Measurements from ENCODE around the gene RTEL1. TPM values are rescaled to one million over a fixed set of nuclear protein-coding genes. Genes with fewer than 3 reads are reported as not detected.
A peak's percentile ranks its signal among the peaks of the same experiment; 100 is the strongest.

Gene RTEL1, protein sequence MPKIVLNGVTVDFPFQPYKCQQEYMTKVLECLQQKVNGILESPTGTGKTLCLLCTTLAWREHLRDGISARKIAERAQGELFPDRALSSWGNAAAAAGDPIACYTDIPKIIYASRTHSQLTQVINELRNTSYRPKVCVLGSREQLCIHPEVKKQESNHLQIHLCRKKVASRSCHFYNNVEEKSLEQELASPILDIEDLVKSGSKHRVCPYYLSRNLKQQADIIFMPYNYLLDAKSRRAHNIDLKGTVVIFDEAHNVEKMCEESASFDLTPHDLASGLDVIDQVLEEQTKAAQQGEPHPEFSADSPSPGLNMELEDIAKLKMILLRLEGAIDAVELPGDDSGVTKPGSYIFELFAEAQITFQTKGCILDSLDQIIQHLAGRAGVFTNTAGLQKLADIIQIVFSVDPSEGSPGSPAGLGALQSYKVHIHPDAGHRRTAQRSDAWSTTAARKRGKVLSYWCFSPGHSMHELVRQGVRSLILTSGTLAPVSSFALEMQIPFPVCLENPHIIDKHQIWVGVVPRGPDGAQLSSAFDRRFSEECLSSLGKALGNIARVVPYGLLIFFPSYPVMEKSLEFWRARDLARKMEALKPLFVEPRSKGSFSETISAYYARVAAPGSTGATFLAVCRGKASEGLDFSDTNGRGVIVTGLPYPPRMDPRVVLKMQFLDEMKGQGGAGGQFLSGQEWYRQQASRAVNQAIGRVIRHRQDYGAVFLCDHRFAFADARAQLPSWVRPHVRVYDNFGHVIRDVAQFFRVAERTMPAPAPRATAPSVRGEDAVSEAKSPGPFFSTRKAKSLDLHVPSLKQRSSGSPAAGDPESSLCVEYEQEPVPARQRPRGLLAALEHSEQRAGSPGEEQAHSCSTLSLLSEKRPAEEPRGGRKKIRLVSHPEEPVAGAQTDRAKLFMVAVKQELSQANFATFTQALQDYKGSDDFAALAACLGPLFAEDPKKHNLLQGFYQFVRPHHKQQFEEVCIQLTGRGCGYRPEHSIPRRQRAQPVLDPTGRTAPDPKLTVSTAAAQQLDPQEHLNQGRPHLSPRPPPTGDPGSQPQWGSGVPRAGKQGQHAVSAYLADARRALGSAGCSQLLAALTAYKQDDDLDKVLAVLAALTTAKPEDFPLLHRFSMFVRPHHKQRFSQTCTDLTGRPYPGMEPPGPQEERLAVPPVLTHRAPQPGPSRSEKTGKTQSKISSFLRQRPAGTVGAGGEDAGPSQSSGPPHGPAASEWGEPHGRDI (N-terminal part only)
- total RNA-seq (10 to 100 TPM; 25.5 to 27.6 TPM), total RNA-seq (1.8 to 8.8 (median 3.9) reads per million in 172 experiments)
- polyA plus RNA-seq (2013, experiment 1 of 2): 9.9 TPM
- polyA plus RNA-seq (2013, experiment 2 of 2): 13.6 TPM

DNA sequence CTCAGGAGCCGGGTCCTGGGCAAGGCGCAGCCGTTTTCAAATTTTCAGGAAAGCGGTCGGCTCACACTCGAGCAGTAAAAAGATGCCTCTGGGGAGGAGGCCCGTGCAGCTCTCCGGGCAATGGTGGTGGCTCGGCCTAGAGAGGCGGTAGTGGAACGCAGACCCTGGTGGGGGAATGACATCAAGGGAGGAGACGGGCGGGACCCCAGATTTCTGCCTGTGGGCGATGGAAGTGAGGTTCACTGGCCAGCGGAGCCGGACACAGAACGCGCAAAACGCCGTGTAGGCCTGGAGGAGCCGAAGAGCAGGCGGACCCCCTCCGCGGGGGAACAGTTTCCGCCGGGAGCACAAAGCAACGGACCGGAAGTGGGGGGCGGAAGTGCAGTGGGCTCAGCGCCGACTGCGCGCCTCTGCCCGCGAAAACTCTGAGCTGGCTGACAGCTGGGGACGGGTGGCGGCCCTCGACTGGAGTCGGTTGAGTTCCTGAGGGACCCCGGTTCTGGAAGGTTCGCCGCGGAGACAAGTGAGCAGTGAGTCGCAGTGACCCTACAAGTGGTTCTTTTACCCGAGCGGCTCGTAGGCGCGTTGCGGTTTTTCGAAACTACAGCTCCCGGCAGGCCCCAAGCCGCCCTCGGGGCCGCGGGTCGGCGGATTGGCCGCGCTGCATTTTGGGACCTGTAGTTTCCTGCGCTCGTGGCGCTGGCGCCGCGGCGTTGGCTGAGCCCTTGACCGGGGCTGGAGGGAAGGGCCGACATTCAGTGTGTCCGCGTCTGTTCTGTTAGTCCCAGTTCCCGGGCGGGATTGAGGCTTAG is at the start of gene RTEL1:
Gene RTEL1, plus strand, starts transcription at position 376 of the 812 bp plus-strand sequence. CDS start 1,091 bp downstream, outside the sequence.
- H3K9me3 Mint-ChIP-seq: no peaks in the 10 kb centered on the region
- H3K9me3 ChIP-seq (ENCODE audit: control insufficient read depth in 1 of 2, insufficient read depth in 1 of 2, low read length in 2 of 2): no peaks in the 10 kb centered on the region
- H3K27me3 Mint-ChIP-seq: no peaks in the 10 kb centered on the region
- DNase-seq (peak; percentile 77 to 93 (median 86)), ATAC-seq (ENCODE audit: poor library complexity) (peak; percentile 83)
- no peaks in the 10 kb centered on the region for H3K27me3 ChIP-seq (ENCODE audit: control insufficient read depth in 1 of 2, insufficient read depth in 2 of 2, low read length in 2 of 2)
- H3K36me3 Mint-ChIP-seq (ENCODE audit: low read depth): peaks cover 21% of the 10 kb centered on the region
- H3K4me1 ChIP-seq (ENCODE audit: insufficient read depth, low read length): peaks cover 47% of the 10 kb centered on the region
- H3K27ac ChIP-seq (ENCODE audit: low read depth in 1 of 2, low read length in 2 of 2): peak within 1 kb of the TSS; percentile 56 to 87
- H3K4me1 Mint-ChIP-seq (ENCODE audit: low read depth): peaks cover 38% of the 10 kb centered on the region
- H3K4me3 Mint-ChIP-seq: peak within 1 kb of the TSS; percentile 98
- peaks cover 13% of the 10 kb centered on the region for H3K36me3 ChIP-seq (ENCODE audit: insufficient read depth, low read length)
- ChIA-PET POLR2A (interaction anchor here (0.7 to 1.8 kb wide), 23 partner anchors 9 to 1007 kb away, joined by 3 to 32 read pairs (median 4); partner anchors contain the start of genes ARFRP1, GMEB2, HELZ2 and LIME1), CTCF (interaction anchor here (0.6 to 1.8 kb wide), 8 partner anchors 16 to 380 kb away, joined by 3 to 7 read pairs (median 4); no protein-coding TSS in a partner anchor)
- peak within 1 kb of the TSS; percentile 96 for H3K27ac Mint-ChIP-seq
- TF ChIP-seq, protein P1, sequence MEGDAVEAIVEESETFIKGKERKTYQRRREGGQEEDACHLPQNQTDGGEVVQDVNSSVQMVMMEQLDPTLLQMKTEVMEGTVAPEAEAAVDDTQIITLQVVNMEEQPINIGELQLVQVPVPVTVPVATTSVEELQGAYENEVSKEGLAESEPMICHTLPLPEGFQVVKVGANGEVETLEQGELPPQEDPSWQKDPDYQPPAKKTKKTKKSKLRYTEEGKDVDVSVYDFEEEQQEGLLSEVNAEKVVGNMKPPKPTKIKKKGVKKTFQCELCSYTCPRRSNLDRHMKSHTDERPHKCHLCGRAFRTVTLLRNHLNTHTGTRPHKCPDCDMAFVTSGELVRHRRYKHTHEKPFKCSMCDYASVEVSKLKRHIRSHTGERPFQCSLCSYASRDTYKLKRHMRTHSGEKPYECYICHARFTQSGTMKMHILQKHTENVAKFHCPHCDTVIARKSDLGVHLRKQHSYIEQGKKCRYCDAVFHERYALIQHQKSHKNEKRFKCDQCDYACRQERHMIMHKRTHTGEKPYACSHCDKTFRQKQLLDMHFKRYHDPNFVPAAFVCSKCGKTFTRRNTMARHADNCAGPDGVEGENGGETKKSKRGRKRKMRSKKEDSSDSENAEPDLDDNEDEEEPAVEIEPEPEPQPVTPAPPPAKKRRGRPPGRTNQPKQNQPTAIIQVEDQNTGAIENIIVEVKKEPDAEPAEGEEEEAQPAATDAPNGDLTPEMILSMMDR (IDR thresholded peaks at IDR 0.05): no peak
- peak within 1 kb of the TSS; percentile 76 for H3K4me3 ChIP-seq (ENCODE audit: low read length)
- intact Hi-C loops (cut with DNase I, micrococcal nuclease): loop anchor here (1.0 to 10.0 kb wide), 11 partner anchors 15 to 599 kb away; partner anchors contain the start of genes ARFRP1 (in 2 of the 2), ABHD16B (in 1 of the 2), LIME1 (in 1 of the 2) and PCMTD2 (in 1 of the 2)

GRCh38 chr20:63610581-63611435 is 47.3 kb upstream of the RTEL1 start:
- H3K27ac Mint-ChIP-seq: no peak overlapping the region
- H3K9me3 ChIP-seq (ENCODE audit: control insufficient read depth in 1 of 2, insufficient read depth in 1 of 2, low read length in 2 of 2): no peaks in the 10 kb centered on the region
- H3K27me3 Mint-ChIP-seq: no peaks in the 10 kb centered on the region
- intact Hi-C loops (cut with DNase I, micrococcal nuclease): no loop called here
- no peaks in the 10 kb centered on the region for H3K9me3 Mint-ChIP-seq
- ATAC-seq (ENCODE audit: poor library complexity) (no peak), DNase-seq (no peak)
- H3K27ac ChIP-seq (ENCODE audit: low read depth in 1 of 2, low read length in 2 of 2): no peak overlapping the region
- CTCF ChIA-PET: no interaction called here
- peaks cover 12% of the 10 kb centered on the region for H3K36me3 ChIP-seq (ENCODE audit: insufficient read depth, low read length)
- peaks cover 40% of the 10 kb centered on the region for H3K36me3 Mint-ChIP-seq (ENCODE audit: low read depth)
- POLR2A ChIA-PET: interaction anchor here (1.2 kb wide), 1 partner anchor 31 kb away, joined by 4 read pairs; no protein-coding TSS in a partner anchor
- H3K4me1 Mint-ChIP-seq (ENCODE audit: low read depth): no peaks in the 10 kb centered on the region
- H3K4me3 Mint-ChIP-seq: no peak overlapping the region
- H3K27me3 ChIP-seq (ENCODE audit: control insufficient read depth in 1 of 2, insufficient read depth in 2 of 2, low read length in 2 of 2): no peaks in the 10 kb centered on the region
- no peak overlapping the region for H3K4me3 ChIP-seq (ENCODE audit: low read length)
- H3K4me1 ChIP-seq (ENCODE audit: insufficient read depth, low read length): peaks cover 2% of the 10 kb centered on the region
- TF ChIP-seq, protein P1 (IDR thresholded peaks at IDR 0.05): no peak

Data from CD4-positive, alpha-beta T cell (primary cell).